Loucy (cell line): ENCODE results near the gene HSP90AB1.
"Not testable (repeated sequence)": the region's sequence is repeated elsewhere in the genome, so short reads cannot be mapped to it uniquely, and the experiment has no call there.

Experiments
- H2AFZ ChIP-seq: fragments of 200-600 bp; sonication (generic); 2 replicates; pipeline ENCODE4 v1.6.0; 2016; ENCODE audit warnings: antibody characterized with exemption, mild to moderate bottlenecking, low read length, moderate library complexity
- H3F3A ChIP-seq: fragments of 200-600 bp; 2 replicates; pipeline ENCODE4 v1.6.0; 2016; ENCODE audit warnings: antibody characterized with exemption, low read depth, mild to moderate bottlenecking
- H3K27me3 ChIP-seq: fragments of 200-600 bp; sonication (generic); 2 replicates; pipeline ENCODE4 v1.6.1; 2014; ENCODE audit warnings: low read length, mild to moderate bottlenecking; ENCODE audit not compliant: insufficient read depth, poor library complexity, severe bottlenecking
- H3K36me3 ChIP-seq: fragments of 200-600 bp; sonication (generic); 2 replicates; pipeline ENCODE4 v1.6.1; 2016; ENCODE audit warnings: low read length; ENCODE audit not compliant: insufficient read depth
- H3K4me1 ChIP-seq: fragments of 200-600 bp; sonication (generic); 2 replicates; pipeline ENCODE4 v1.5.1; 2014; ENCODE audit warnings: low read length, mild to moderate bottlenecking; ENCODE audit not compliant: insufficient read depth, poor library complexity, severe bottlenecking
- H3K4me2 ChIP-seq: fragments of 200-600 bp; sonication (generic); 2 replicates; pipeline ENCODE4 v1.6.0; 2014; ENCODE audit warnings: antibody characterized with exemption, low read length, low read depth, mild to moderate bottlenecking; ENCODE audit not compliant: poor library complexity, severe bottlenecking
- H3K4me3 ChIP-seq: fragments of 200-600 bp; sonication (generic); 2 replicates; pipeline ENCODE4 v1.5.1; 2014; ENCODE audit warnings: low read length, mild to moderate bottlenecking, mixed read lengths; ENCODE audit not compliant: poor library complexity, severe bottlenecking
- H3K79me2 ChIP-seq: fragments of 200-600 bp; sonication (generic); 2 replicates; pipeline ENCODE4 v1.6.1; 2014; ENCODE audit warnings: low read length; ENCODE audit not compliant: insufficient read depth
- H3K9ac ChIP-seq: fragments of 200-600 bp; sonication (generic); 2 replicates; pipeline ENCODE4 v1.6.0; 2014; ENCODE audit warnings: mild to moderate bottlenecking, low read depth, low read length, moderate library complexity; ENCODE audit not compliant: poor library complexity, severe bottlenecking
- H3K9me2 ChIP-seq: fragments of 200-600 bp; sonication (generic); replicated peaks from 2 replicates; pipeline ENCODE4 v1.6.1; 2016; ENCODE audit warnings: low read depth, low read length, mixed read lengths
- H3K9me3 ChIP-seq: fragments of 200-600 bp; sonication (generic); 2 replicates; pipeline ENCODE4 v1.6.1; 2014; ENCODE audit warnings: mild to moderate bottlenecking, antibody characterized with exemption, low read length, low read depth; ENCODE audit not compliant: insufficient read depth
- H4K20me1 ChIP-seq: fragments of 200-600 bp; sonication (generic); 2 replicates; pipeline ENCODE4 v1.6.0; 2014; ENCODE audit warnings: antibody characterized with exemption, low read length, mild to moderate bottlenecking; ENCODE audit not compliant: insufficient read depth, poor library complexity, severe bottlenecking
- CTCF ChIP-seq: fragments of 200-600 bp; sonication (generic); conservative IDR thresholded peaks from 2 replicates; pipeline ENCODE4 v1.5.1; 2014; ENCODE audit warnings: mild to moderate bottlenecking, antibody characterized with exemption, low read length
- EZH2phosphoT487 ChIP-seq: fragments of 200-600 bp; IDR thresholded peaks from 2 replicates; pipeline ENCODE4 v1.6.1; 2018; ENCODE audit warnings: antibody characterized with exemption, mild to moderate bottlenecking, moderate library complexity, borderline replicate concordance

HSP90AB1 gene

GRCh38 chr6:44228836-44229235 is 18.1 kb upstream of the HSP90AB1 start:
- no peaks in the 10 kb centered on the region for H3K27me3 ChIP-seq
- no peaks in the 10 kb centered on the region for H3K9me2 ChIP-seq
- no peaks in the 10 kb centered on the region for H3K9me3 ChIP-seq
- no peak overlapping the region for H3K4me3 ChIP-seq
- H3K79me2 ChIP-seq, result peaks cover 34% of the 10 kb centered on the region
- TF ChIP-seq EZH2phosphoT487 (no peak), CTCF (no peak)
- H4K20me1 ChIP-seq, result no peaks in the 10 kb centered on the region
- H2AFZ ChIP-seq, result no peak overlapping the region
- peaks cover 5% of the 10 kb centered on the region; the same call in 1 of the 2 replicates for H3K36me3 ChIP-seq
- H3K4me2 ChIP-seq, result no peak overlapping the region
- no peaks in the 10 kb centered on the region for H3F3A ChIP-seq
- H3K4me1 ChIP-seq, result peaks cover 21% of the 10 kb centered on the region
- no peak overlapping the region for H3K9ac ChIP-seq

- peaks cover 5% of the 10 kb centered on the region; the same call in 1 of the 2 replicates for H3K36me3 ChIP-seq
- no peaks in the 10 kb centered on the region for H3F3A ChIP-seq
- TF ChIP-seq EZH2phosphoT487, result no peak
- no peak for TF ChIP-seq CTCF
- no peaks in the 10 kb centered on the region for H3K27me3 ChIP-seq
- H4K20me1 ChIP-seq, result no peaks in the 10 kb centered on the region
- H3K4me3 ChIP-seq, result no peak overlapping the region
- no peak overlapping the region for H2AFZ ChIP-seq
- no peaks in the 10 kb centered on the region for H3K9me2 ChIP-seq
- H3K79me2 ChIP-seq, result peaks cover 30% of the 10 kb centered on the region
- H3K4me1 ChIP-seq, result peaks cover 16% of the 10 kb centered on the region
- no peak overlapping the region for H3K4me2 ChIP-seq
- no peaks in the 10 kb centered on the region for H3K9me3 ChIP-seq
- H3K9ac ChIP-seq, result no peak overlapping the region
These were observed 17.4 kb upstream of the HSP90AB1 start for GRCh38 chr6:44229376-44230033.

GRCh38 chr6:44230034-44230675 is 16.7 kb upstream of the HSP90AB1 start:
- Histone ChIP-seq H3K36me3 (peaks cover 5% of the 10 kb centered on the region; the same call in 1 of the 2 replicates), H4K20me1 (no peaks in the 10 kb centered on the region), H3K4me3 (no peak overlapping the region), H3K79me2 (peaks cover 23% of the 10 kb centered on the region; the same call in 1 of the 2 replicates), H3K27me3 (no peaks in the 10 kb centered on the region), H3K4me1 (peaks cover 12% of the 10 kb centered on the region), H2AFZ (no peak overlapping the region), H3K9me2 (no peaks in the 10 kb centered on the region), H3K9me3 (no peaks in the 10 kb centered on the region), H3K9ac (no peak overlapping the region), H3F3A (no peaks in the 10 kb centered on the region), H3K4me2 (no peak overlapping the region)
- no peak for TF ChIP-seq CTCF
- TF ChIP-seq EZH2phosphoT487, result no peak

GRCh38 chr6:44231426-44231825 is 15.5 kb upstream of the HSP90AB1 start:
- not testable (repeated sequence) for H3K4me1 ChIP-seq, H4K20me1 ChIP-seq, H3K4me2 ChIP-seq, H3K27me3 ChIP-seq, H2AFZ ChIP-seq, H3K9me3 ChIP-seq, H3K9ac ChIP-seq, H3K4me3 ChIP-seq, H3F3A ChIP-seq, H3K36me3 ChIP-seq, H3K9me2 ChIP-seq
- H3K79me2 ChIP-seq, result peaks cover 11% of the 10 kb centered on the region; the same call in 1 of the 2 replicates
